ENCODE results near the gene CDHR5.

CDHR5 gene

GRCh38 chr11:567011-567628, 57.6 kb downstream of the CDHR5 start:
- DNase-seq (ENCODE audit: low spot score), result no peak

Measured in hepatic stellate cell (primary cell).